PC-3 (cell line): ENCODE measurements around the gene TFB2M. TPM values are rescaled to one million over a fixed set of nuclear protein-coding genes. Genes with fewer than 3 reads are reported as not detected.

ENCODE experiments used
- ATAC-seq: fragments of 200-7000 bp; cut with Tn5 transposase; 2 replicates; pipeline ENCODE4 v1.9.1; 2020; ENCODE audit warnings: mild to moderate bottlenecking, moderate library complexity
- BruUV-seq: library from RNA; stranded (reverse); fragments of 400-500 nt; replicated peaks from 2 replicates; lab custom pipeline; 2021; lab: Mats Ljungman, UMichigan
- CTCF ChIA-PET: fragments of 300-600 bp; sonication (Branson Sonifier 250); formaldehyde crosslinking; loops from one replicate; lab custom pipeline; 2022; ENCODE audit warnings: antibody characterized with exemption; lab: Charles Lee
- POLR2A ChIA-PET: fragments of 300-600 bp; sonication (Branson Sonifier 250); formaldehyde crosslinking; loops from one replicate; lab custom pipeline; 2022; ENCODE audit warnings: antibody characterized with exemption; ENCODE audit not compliant: unreplicated experiment; lab: Charles Lee
- DNase-seq: peaks from one replicate; pipeline ENCODE4 v3.0.0-alpha.2; 2015
- H2AFZ ChIP-seq: fragments of 300-600 bp; sonication (generic); 2 replicates; pipeline ENCODE4 v1.6.0; 2016; ENCODE audit warnings: antibody characterized with exemption, low read length
- H3F3A ChIP-seq: fragments of 300-600 bp; sonication (generic); one replicate; pipeline ENCODE4 v1.6.0; 2017; ENCODE audit warnings: antibody characterized with exemption, low read length, control low read depth, mild to moderate bottlenecking; ENCODE audit not compliant: unreplicated experiment
- H3K27ac ChIP-seq: fragments of 300-600 bp; sonication (generic); 2 replicates; pipeline ENCODE4 v1.5.1; 2016; ENCODE audit warnings: mild to moderate bottlenecking, low read length
- H3K27me3 ChIP-seq: fragments of 300-600 bp; sonication (generic); 2 replicates; pipeline ENCODE4 v1.6.1; 2016; ENCODE audit warnings: low read length, mixed read lengths
- H3K36me3 ChIP-seq: fragments of 300-600 bp; sonication (generic); 2 replicates; pipeline ENCODE4 v1.6.1; 2016; ENCODE audit warnings: low read depth, mixed run types, low read length, mixed read lengths
- H3K4me1 ChIP-seq: fragments of 300-600 bp; sonication (generic); 2 replicates; pipeline ENCODE4 v1.5.1; 2016; ENCODE audit warnings: low read length; ENCODE audit not compliant: insufficient read depth
- H3K4me2 ChIP-seq: fragments of 300-600 bp; sonication (generic); 2 replicates; pipeline ENCODE4 v1.6.0; 2016; ENCODE audit warnings: low read length
- H3K4me3 ChIP-seq: fragments of 300-600 bp; sonication (generic); 2 replicates; pipeline ENCODE4 v1.5.1; 2016; ENCODE audit warnings: mild to moderate bottlenecking, low read length, mixed read lengths
- H3K79me2 ChIP-seq: fragments of 300-600 bp; sonication (generic); 2 replicates; pipeline ENCODE4 v1.6.1; 2017; ENCODE audit warnings: low read length, mixed read lengths
- H3K9ac ChIP-seq: fragments of 300-600 bp; sonication (generic); 2 replicates; pipeline ENCODE4 v1.6.0; 2016; ENCODE audit warnings: mild to moderate bottlenecking, low read length
- H3K9me2 ChIP-seq: fragments of 300-600 bp; sonication (generic); replicated peaks from 2 replicates; pipeline ENCODE4 v1.6.1; 2016; ENCODE audit warnings: mixed run types, low read length, mixed read lengths
- H3K9me3 ChIP-seq: fragments of 300-600 bp; sonication (generic); 2 replicates; pipeline ENCODE4 v1.6.1; 2016; ENCODE audit warnings: low read length, mixed read lengths
- H4K20me1 ChIP-seq: fragments of 300-600 bp; sonication (generic); 2 replicates; pipeline ENCODE4 v1.6.1; 2016; ENCODE audit warnings: low read length, mixed read lengths
- CTCF ChIP-seq: fragments of 300-600 bp; sonication (generic); conservative IDR thresholded peaks from 2 replicates; pipeline ENCODE4 v1.5.1; 2017; ENCODE audit warnings: antibody characterized with exemption, low read depth, mild to moderate bottlenecking, low read length
- EZH2 ChIP-seq: fragments of 300-600 bp; sonication (generic); IDR thresholded peaks from one replicate; pipeline ENCODE4 v1.6.1; 2017; ENCODE audit warnings: antibody characterized with exemption, mild to moderate bottlenecking, low read length; ENCODE audit not compliant: unreplicated experiment
- EZH2phosphoT487 ChIP-seq: fragments of 300-600 bp; sonication (generic); IDR thresholded peaks from 2 replicates; pipeline ENCODE4 v1.6.1; 2018; ENCODE audit warnings: mild to moderate bottlenecking, antibody characterized with exemption, low read length, borderline replicate concordance
- intact Hi-C: fragments of 100-400 bp; cut with micrococcal nuclease; formaldehyde crosslinking; loops from 2 replicates; pipeline ENCODE4 v1.9.0; 2023
- total RNA-seq: library from RNA; depleted of rRNA; stranded (reverse); fragments of >200 nt; gene quantifications from 2 replicates; pipeline ENCODE4 v1.2.3, GENCODE V29; 2014

The TFB2M gene
- total RNA-seq, 1 experiment from 2014 or later, result 47.0 TPM

GRCh38 chr1:246580497-246581370, 14.7 kb upstream of the TFB2M start:
- H3K79me2 ChIP-seq, result peaks cover 21% of the 10 kb centered on the region
- H3K36me3 ChIP-seq, result peaks cover 3% of the 10 kb centered on the region; the same call in 1 of the 2 replicates
- H3K4me3 ChIP-seq, result no peak overlapping the region
- H3K9me3 ChIP-seq, result no peaks in the 10 kb centered on the region
- ChIA-PET CTCF (no interaction called here), POLR2A (no interaction called here)
- ATAC-seq (no peak), DNase-seq (no peak)
- peaks cover 8% of the 10 kb centered on the region; the same call in 1 of the 2 replicates for H3K4me1 ChIP-seq
- H4K20me1 ChIP-seq, result no peaks in the 10 kb centered on the region
- H3K27ac ChIP-seq, result no peak overlapping the region
- H3K27me3 ChIP-seq, result no peaks in the 10 kb centered on the region
- no peak overlapping the region for H2AFZ ChIP-seq
- H3F3A ChIP-seq, result no peaks in the 10 kb centered on the region
- no peak overlapping the region for H3K9ac ChIP-seq
- H3K4me2 ChIP-seq, result no peak overlapping the region
- BruUV-seq, result no TSS peak
- no peak for TF ChIP-seq EZH2
- TF ChIP-seq CTCF, result no peak
- no peak for TF ChIP-seq EZH2phosphoT487
- H3K9me2 ChIP-seq, result no peaks in the 10 kb centered on the region
- intact Hi-C loops, result no loop called here

- H3K4me3 ChIP-seq, result no peak overlapping the region
- H3F3A ChIP-seq, result no peaks in the 10 kb centered on the region
- peaks cover 3% of the 10 kb centered on the region; the same call in 1 of the 2 replicates for H3K36me3 ChIP-seq
- ChIA-PET CTCF (no interaction called here), POLR2A (no interaction called here)
- H3K79me2 ChIP-seq, result peaks cover 24% of the 10 kb centered on the region
- H4K20me1 ChIP-seq, result no peaks in the 10 kb centered on the region
- H2AFZ ChIP-seq, result no peak overlapping the region
- H3K4me1 ChIP-seq, result peaks cover 8% of the 10 kb centered on the region; the same call in 1 of the 2 replicates
- H3K27me3 ChIP-seq, result no peaks in the 10 kb centered on the region
- H3K27ac ChIP-seq, result no peak overlapping the region
- DNase-seq (no peak), ATAC-seq (no peak)
- H3K4me2 ChIP-seq, result no peak overlapping the region
- intact Hi-C loops, result no loop called here
- no peak for TF ChIP-seq CTCF
- TF ChIP-seq EZH2, result no peak
- TF ChIP-seq EZH2phosphoT487, result no peak
- H3K9ac ChIP-seq, result no peak overlapping the region
- BruUV-seq, result no TSS peak
- H3K9me2 ChIP-seq, result no peaks in the 10 kb centered on the region
- no peaks in the 10 kb centered on the region for H3K9me3 ChIP-seq
Observed at GRCh38 chr1:246579818-246580217, 13.8 kb upstream of the TFB2M start.

GRCh38 chr1:246577720-246578106, 11.7 kb upstream of the TFB2M start:
- H3K79me2 ChIP-seq, result peaks cover 35% of the 10 kb centered on the region
- H3K27me3 ChIP-seq, result no peaks in the 10 kb centered on the region
- no peaks in the 10 kb centered on the region for H3K4me1 ChIP-seq
- H3K27ac ChIP-seq, result no peak overlapping the region
- H4K20me1 ChIP-seq, result no peaks in the 10 kb centered on the region
- intact Hi-C loops, result no loop called here
- no peak overlapping the region for H2AFZ ChIP-seq
- ATAC-seq, result no peak
- DNase-seq, result no peak
- H3F3A ChIP-seq, result no peaks in the 10 kb centered on the region
- H3K4me3 ChIP-seq, result no peak overlapping the region
- H3K4me2 ChIP-seq, result no peak overlapping the region
- H3K9ac ChIP-seq, result no peak overlapping the region
- no peaks in the 10 kb centered on the region for H3K9me2 ChIP-seq
- BruUV-seq, result no TSS peak
- CTCF ChIA-PET, result no interaction called here
- TF ChIP-seq EZH2phosphoT487 (no peak), EZH2 (no peak), CTCF (no peak)
- no peaks in the 10 kb centered on the region for H3K36me3 ChIP-seq
- no peaks in the 10 kb centered on the region for H3K9me3 ChIP-seq
- POLR2A ChIA-PET, result no interaction called here
